Dendritic cell treated with granulocyte-macrophage colony-stimulating factor and Interleukin-4, amounts not matched to agents 40 ng/mL and 50 ng/mL, for 4 days (primary cell): ENCODE results near the gene NOP10.
"Not testable (repeated sequence)": the region's sequence is repeated elsewhere in the genome, so short reads cannot be mapped to it uniquely, and the experiment has no call there.

Experiments
- H3K27ac Mint-ChIP-seq: one replicate; pipeline ENCODE4 v1.8.0; 2022; ENCODE audit warnings: mild to moderate bottlenecking, mixed read lengths
- H3K27me3 Mint-ChIP-seq: one replicate; pipeline ENCODE4 v1.8.0; 2022; ENCODE audit warnings: mild to moderate bottlenecking, mixed read lengths
- H3K36me3 Mint-ChIP-seq: one replicate; pipeline ENCODE4 v1.8.0; 2022; ENCODE audit warnings: low read depth, mixed read lengths
- H3K4me1 Mint-ChIP-seq: one replicate; pipeline ENCODE4 v1.8.0; 2022; ENCODE audit warnings: low read depth, mixed read lengths
- H3K4me3 Mint-ChIP-seq: one replicate; pipeline ENCODE4 v1.8.0; 2022; ENCODE audit warnings: mild to moderate bottlenecking, moderate library complexity, mixed read lengths
- H3K9me3 Mint-ChIP-seq: one replicate; pipeline ENCODE4 v1.8.0; 2022; ENCODE audit warnings: mixed read lengths
- intact Hi-C: fragments of 100-400 bp; cut with micrococcal nuclease; formaldehyde crosslinking; loops from one replicate; pipeline ENCODE4 v1.15.0; 2022

NOP10 gene

GRCh38 chr15:34365836-34366235, 22.9 kb upstream of the NOP10 start:
- H3K4me3 Mint-ChIP-seq, result peak overlapping the region; percentile 92
- peaks cover 46% of the 10 kb centered on the region for H3K36me3 Mint-ChIP-seq
- intact Hi-C loops, result loop anchor here (10.0 kb wide), 1 partner anchor 261 kb away; the partner anchor contains the start of genes EMC7 and PGBD4
- H3K27ac Mint-ChIP-seq, result peak overlapping the region; percentile 95
- H3K4me1 Mint-ChIP-seq, result peaks cover 60% of the 10 kb centered on the region
- no peaks in the 10 kb centered on the region for H3K27me3 Mint-ChIP-seq
- no peaks in the 10 kb centered on the region for H3K9me3 Mint-ChIP-seq

DNA sequence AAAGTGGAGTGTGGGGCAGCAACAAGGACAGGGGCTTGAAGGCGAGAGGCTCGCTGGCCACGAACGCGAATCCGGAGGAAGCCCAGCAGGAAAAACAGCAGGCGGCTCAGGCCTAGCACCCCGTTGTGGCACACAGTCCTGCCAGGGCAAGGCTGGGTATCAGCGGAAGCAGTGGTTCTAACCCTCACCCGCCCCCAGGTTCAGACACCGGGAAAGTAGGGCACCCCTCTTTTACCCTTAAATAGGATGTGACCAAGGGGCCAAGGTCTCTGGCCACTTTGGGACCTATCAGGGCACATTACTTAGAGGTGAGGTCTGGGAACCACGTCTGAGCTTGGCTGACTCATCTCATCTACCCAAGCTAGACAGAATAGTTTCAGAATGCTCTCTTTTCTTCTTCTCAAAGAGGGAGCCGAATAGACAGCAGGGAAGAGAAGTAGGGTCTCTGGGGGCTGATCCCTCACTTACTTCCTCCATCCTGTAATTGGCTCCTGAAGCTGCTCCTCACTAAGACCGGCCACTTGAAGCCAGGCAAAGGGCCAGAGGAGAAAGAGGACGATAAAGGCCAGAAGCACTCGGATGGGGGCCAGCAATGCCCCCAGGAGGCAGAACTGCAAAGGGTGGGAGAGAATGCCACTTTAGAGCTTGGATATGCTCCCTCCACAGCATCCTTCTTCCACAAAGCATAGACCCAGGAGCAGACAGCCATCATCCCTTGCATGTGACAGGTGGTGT, 22.3 kb upstream of the NOP10 start:
- Mint-ChIP-seq H3K4me3 (peak overlapping the region; percentile 92), H3K36me3 (peaks cover 50% of the 10 kb centered on the region), H3K27ac (no peak overlapping the region), H3K4me1 (peaks cover 58% of the 10 kb centered on the region), H3K27me3 (no peaks in the 10 kb centered on the region), H3K9me3 (no peaks in the 10 kb centered on the region)
- intact Hi-C loops, result loop anchor here (10.0 kb wide), 1 partner anchor 260 kb away; the partner anchor contains the start of genes EMC7 and PGBD4

DNA sequence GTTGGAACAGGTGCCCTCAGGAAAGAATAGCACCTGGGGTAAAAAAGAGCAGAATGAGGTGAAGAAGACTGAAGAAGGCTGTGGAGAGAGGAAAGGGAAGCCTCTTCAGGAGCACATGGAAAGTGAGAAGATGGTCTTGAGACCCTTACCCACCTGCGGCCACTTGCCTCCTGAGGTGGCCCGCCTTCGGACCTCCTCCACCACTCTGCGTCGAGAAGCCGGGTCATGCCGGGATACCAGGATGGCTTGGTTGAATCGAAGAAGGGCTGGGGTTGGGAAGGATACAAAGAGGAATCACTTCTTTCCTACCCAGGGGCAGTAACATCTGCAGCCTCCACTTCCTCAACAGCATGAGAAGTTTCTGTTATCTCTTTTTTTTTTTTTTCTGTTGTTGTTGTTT, 21.1 kb upstream of the NOP10 start:
- intact Hi-C loops, result loop anchor here (10.0 kb wide), 1 partner anchor 259 kb away; the partner anchor contains the start of genes EMC7 and PGBD4
- Mint-ChIP-seq H3K4me3 (no peak overlapping the region), H3K27me3 (no peaks in the 10 kb centered on the region), H3K9me3 (no peaks in the 10 kb centered on the region), H3K36me3 (peaks cover 62% of the 10 kb centered on the region), H3K4me1 (peaks cover 62% of the 10 kb centered on the region), H3K27ac (no peak overlapping the region)

DNA sequence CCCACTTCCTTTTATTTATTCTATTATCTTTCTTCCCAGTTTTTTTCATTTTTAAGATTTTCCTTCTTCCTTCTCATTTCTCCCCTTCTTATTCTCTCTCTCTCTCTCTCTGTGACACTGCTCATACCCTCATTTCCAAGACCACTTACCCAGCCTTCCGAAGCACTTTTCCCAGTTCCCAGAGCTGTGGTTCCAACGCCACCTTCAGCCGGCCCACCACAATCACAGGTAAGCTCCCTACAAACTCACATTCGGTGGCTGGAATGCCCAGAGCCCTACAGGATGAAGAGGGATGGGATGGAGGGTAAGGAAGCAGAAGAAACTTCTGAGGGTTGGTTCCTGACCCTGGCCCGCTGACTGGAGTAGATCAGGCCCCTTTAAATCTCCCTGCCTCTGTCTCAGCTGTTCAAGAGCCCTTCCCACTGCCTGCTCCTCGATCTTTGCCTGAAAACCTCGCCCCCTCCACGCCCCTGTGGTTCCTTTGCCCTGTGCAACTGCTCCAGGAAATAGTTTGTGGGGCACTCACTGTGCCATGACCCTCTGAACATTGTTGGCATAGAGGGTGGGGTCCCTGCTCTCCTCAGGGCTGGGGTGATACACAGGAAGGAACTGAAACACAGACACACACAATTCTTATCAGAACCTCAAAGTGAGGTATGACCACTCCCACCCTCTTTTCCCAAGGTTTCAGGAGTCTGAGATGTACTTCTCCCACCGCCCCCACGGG, 19.3 kb upstream of the NOP10 start:
- Mint-ChIP-seq H3K9me3 (no peaks in the 10 kb centered on the region), H3K4me1 (peaks cover 55% of the 10 kb centered on the region), H3K27me3 (no peaks in the 10 kb centered on the region), H3K4me3 (no peak overlapping the region), H3K36me3 (peaks cover 72% of the 10 kb centered on the region), H3K27ac (peak overlapping the region; percentile 26)
- intact Hi-C loops, result loop anchor here (10.0 kb wide), 1 partner anchor 257 kb away; the partner anchor contains the start of genes EMC7 and PGBD4

- H3K9me3 Mint-ChIP-seq, result no peaks in the 10 kb centered on the region
- H3K4me3 Mint-ChIP-seq, result no peak overlapping the region
- H3K4me1 Mint-ChIP-seq, result peaks cover 48% of the 10 kb centered on the region
- no peaks in the 10 kb centered on the region for H3K27me3 Mint-ChIP-seq
- peaks cover 68% of the 10 kb centered on the region for H3K36me3 Mint-ChIP-seq
- no peak overlapping the region for H3K27ac Mint-ChIP-seq
- intact Hi-C loops, result loop anchor here (10.0 kb wide), 1 partner anchor 256 kb away; the partner anchor contains the start of genes EMC7 and PGBD4
These were observed 18.3 kb upstream of the NOP10 start for GRCh38 chr15:34361278-34361677.

DNA sequence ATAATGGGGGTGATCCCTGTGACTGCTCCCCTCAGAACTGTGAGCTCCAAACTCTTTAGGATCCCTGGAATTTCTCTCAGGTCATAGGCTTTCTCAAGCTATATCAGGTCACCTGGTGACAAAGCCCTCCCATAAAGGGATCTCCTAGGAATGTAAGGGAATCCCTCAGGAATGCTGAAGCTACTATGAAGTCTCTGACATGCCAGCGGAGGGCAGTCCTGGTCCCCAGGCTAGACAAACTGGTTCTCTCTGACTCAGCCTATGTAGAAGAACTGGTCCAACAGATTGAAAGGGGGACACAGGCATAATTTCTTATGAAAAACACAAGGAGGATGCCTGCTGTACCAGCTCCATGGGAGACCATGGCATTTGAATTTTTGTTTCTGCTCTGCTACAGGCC, 17.4 kb upstream of the NOP10 start:
- Mint-ChIP-seq H3K27ac (no peak overlapping the region), H3K4me1 (peaks cover 39% of the 10 kb centered on the region), H3K4me3 (no peak overlapping the region), H3K9me3 (no peaks in the 10 kb centered on the region), H3K27me3 (no peaks in the 10 kb centered on the region), H3K36me3 (peaks cover 78% of the 10 kb centered on the region)
- intact Hi-C loops, result loop anchor here (10.0 kb wide), 1 partner anchor 255 kb away; the partner anchor contains the start of genes EMC7 and PGBD4

DNA sequence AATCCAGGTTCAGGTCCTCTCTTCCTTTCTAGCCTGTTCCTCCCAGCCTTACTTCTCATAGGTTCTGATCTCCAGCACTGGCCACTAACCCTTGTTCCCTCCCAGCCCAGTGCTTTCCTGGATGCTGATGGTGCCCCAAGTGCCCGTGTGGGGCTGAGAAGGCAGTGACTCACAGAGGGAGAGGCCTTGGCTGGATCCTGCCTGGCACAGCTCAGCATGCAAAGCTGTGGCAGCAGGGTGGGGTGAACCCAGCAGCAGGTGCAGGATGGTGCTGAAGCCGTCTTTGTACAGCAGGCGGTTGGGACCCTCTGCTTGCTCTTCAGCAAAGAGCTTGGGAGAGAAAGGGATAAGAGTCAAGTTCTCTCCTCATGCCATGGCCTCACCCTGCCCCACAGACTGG, 16.5 kb upstream of the NOP10 start:
- no peaks in the 10 kb centered on the region for H3K27me3 Mint-ChIP-seq
- H3K4me3 Mint-ChIP-seq, result no peak overlapping the region
- H3K9me3 Mint-ChIP-seq, result no peaks in the 10 kb centered on the region
- peaks cover 86% of the 10 kb centered on the region for H3K36me3 Mint-ChIP-seq
- intact Hi-C loops, result no loop called here
- no peak overlapping the region for H3K27ac Mint-ChIP-seq
- H3K4me1 Mint-ChIP-seq, result peaks cover 31% of the 10 kb centered on the region

DNA sequence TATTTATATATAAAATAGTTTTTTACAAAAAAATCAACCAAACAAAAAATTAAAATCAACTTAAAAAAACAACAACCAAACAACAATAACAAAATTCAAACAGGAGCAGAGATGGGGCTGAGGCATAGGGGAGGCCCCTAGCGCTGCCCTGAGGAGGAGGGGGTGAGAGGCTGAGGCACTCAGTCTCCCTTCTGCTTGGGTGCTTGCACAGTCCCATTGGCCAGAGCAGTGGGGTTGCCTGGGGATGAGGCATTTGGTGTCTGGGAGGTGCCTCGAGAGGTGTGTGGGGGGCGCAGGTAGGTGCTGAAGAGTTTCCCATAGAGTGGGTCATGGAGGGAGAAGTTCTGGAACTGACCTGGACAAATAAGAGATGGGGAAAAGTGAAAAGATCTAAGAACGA, 16.0 kb upstream of the NOP10 start:
- intact Hi-C loops, result no loop called here
- Mint-ChIP-seq H3K27me3 (no peaks in the 10 kb centered on the region), H3K27ac (no peak overlapping the region), H3K4me1 (peaks cover 33% of the 10 kb centered on the region), H3K36me3 (peaks cover 86% of the 10 kb centered on the region), H3K9me3 (no peaks in the 10 kb centered on the region), H3K4me3 (no peak overlapping the region)

GRCh38 chr15:34358367-34358766, 15.4 kb upstream of the NOP10 start:
- intact Hi-C loops, result no loop called here
- no peaks in the 10 kb centered on the region for H3K27me3 Mint-ChIP-seq
- H3K4me3 Mint-ChIP-seq, result no peak overlapping the region
- H3K36me3 Mint-ChIP-seq, result peaks cover 81% of the 10 kb centered on the region
- H3K27ac Mint-ChIP-seq, result no peak overlapping the region
- H3K9me3 Mint-ChIP-seq, result no peaks in the 10 kb centered on the region
- peaks cover 29% of the 10 kb centered on the region for H3K4me1 Mint-ChIP-seq

DNA sequence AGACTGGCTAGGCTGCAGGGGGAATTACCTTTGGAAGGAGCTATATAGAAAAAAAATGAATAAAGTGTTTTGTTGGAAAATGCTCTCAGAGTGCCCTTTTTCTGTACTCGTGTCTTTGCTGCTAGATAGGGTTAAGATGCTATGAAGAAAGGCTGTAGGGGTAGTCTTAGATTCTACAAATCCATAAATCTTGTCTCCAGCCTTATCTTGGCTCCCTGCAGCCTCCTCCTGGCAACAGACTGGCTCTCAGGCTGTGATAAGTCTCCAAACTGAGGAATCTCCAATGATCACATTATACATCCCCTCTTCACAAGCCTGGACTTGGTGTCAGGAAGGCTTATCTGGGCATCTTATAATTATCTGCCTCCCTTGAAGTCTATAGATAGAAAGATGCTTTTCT, 14.7 kb upstream of the NOP10 start:
- Mint-ChIP-seq H3K27ac (no peak overlapping the region), H3K9me3 (no peaks in the 10 kb centered on the region), H3K36me3 (peaks cover 74% of the 10 kb centered on the region), H3K4me1 (peaks cover 23% of the 10 kb centered on the region), H3K4me3 (no peak overlapping the region), H3K27me3 (no peaks in the 10 kb centered on the region)
- intact Hi-C loops, result no loop called here

GRCh38 chr15:34355241-34355640, 12.3 kb upstream of the NOP10 start:
- H3K4me1 Mint-ChIP-seq, result peaks cover 17% of the 10 kb centered on the region
- H3K36me3 Mint-ChIP-seq, result peaks cover 52% of the 10 kb centered on the region
- H3K27me3 Mint-ChIP-seq, result no peaks in the 10 kb centered on the region
- H3K9me3 Mint-ChIP-seq, result no peaks in the 10 kb centered on the region
- H3K27ac Mint-ChIP-seq, result no peak overlapping the region
- H3K4me3 Mint-ChIP-seq, result no peak overlapping the region
- intact Hi-C loops, result no loop called here

- Mint-ChIP-seq H3K4me3 (no peak overlapping the region), H3K36me3 (peaks cover 42% of the 10 kb centered on the region), H3K4me1 (peaks cover 7% of the 10 kb centered on the region), H3K27ac (no peak overlapping the region), H3K27me3 (no peaks in the 10 kb centered on the region), H3K9me3 (no peaks in the 10 kb centered on the region)
- intact Hi-C loops, result no loop called here
These were observed 11.3 kb upstream of the NOP10 start for GRCh38 chr15:34354286-34354685.

DNA sequence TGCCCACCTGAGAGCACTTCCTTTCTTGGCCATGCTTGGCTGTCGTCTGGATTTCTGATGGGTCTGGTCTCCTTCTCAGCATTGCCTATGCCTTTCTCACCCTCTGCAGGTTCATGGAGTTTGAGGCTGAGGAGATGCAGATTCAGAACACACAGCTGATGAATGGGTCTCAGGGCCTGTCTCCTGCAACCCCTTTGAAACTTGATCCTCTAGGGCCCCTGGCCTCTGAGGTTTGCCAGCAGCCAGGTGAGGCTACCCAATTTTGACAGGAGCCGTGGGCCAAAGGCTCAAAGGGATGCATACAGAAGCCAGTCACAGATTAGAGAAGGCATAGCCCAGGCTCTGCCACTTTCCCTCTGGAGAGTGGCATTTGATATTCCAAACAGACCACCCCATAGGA, 10.7 kb upstream of the NOP10 start:
- no peaks in the 10 kb centered on the region for H3K9me3 Mint-ChIP-seq
- intact Hi-C loops, result no loop called here
- no peak overlapping the region for H3K27ac Mint-ChIP-seq
- H3K4me3 Mint-ChIP-seq, result no peak overlapping the region
- H3K36me3 Mint-ChIP-seq, result peaks cover 36% of the 10 kb centered on the region
- H3K27me3 Mint-ChIP-seq, result no peaks in the 10 kb centered on the region
- H3K4me1 Mint-ChIP-seq, result peaks cover 5% of the 10 kb centered on the region

- H3K4me3 Mint-ChIP-seq, result not testable (repeated sequence)
These were observed 10.1 kb upstream of the NOP10 start for GRCh38 chr15:34352996-34353395.

More at GRCh38 chr15:34352996-34353395, 10.1 kb upstream of the NOP10 start:
- H3K27ac Mint-ChIP-seq, intact Hi-C loops, H3K27me3 Mint-ChIP-seq, H3K4me1 Mint-ChIP-seq, H3K9me3 Mint-ChIP-seq: not testable (repeated sequence)
- H3K36me3 Mint-ChIP-seq, result peaks cover 31% of the 10 kb centered on the region
